Hematopoietic multipotent progenitor cell treated with erythropoietin and hydrocortisone succinate and interleukin-3 and kit ligand, for 6 days (in vitro differentiated cells): ENCODE data around the gene GRIN3A.
A peak's percentile ranks its signal among the peaks of the same experiment; 100 is the strongest.
"Not testable (repeated sequence)": the region's sequence is repeated elsewhere in the genome, so short reads cannot be mapped to it uniquely, and the experiment has no call there.

ENCODE experiments used
- DNase-seq: peaks from one replicate; pipeline ENCODE4 v3.0.0-alpha.2; 2015

Gene GRIN3A

GRCh38 chr9:101572316-101572715 lies 166.1 kb downstream of the GRIN3A start:
- no peak for DNase-seq

GRCh38 chr9:101571114-101571513 lies 167.3 kb downstream of the GRIN3A start:
- DNase-seq: peak; percentile 71

GRCh38 chr9:101569741-101570501 lies 168.5 kb downstream of the GRIN3A start:
- peak; percentile 96 for DNase-seq

GRCh38 chr9:101567725-101568350 lies 170.6 kb downstream of the GRIN3A start:
- DNase-seq: peak; percentile 60

GRCh38 chr9:101566904-101567724 lies 171.3 kb downstream of the GRIN3A start:
- DNase-seq: peak; percentile 78

- DNase-seq: no peak
Measured at GRCh38 chr9:101564252-101564651, 174.2 kb downstream of the GRIN3A start.

GRCh38 chr9:101562966-101563365 lies 175.5 kb downstream of the GRIN3A start:
- DNase-seq: no peak

- DNase-seq: peak; percentile 19
Measured at GRCh38 chr9:101561740-101562139, 176.7 kb downstream of the GRIN3A start.

- not testable (repeated sequence) for DNase-seq
Measured at GRCh38 chr9:101549472-101550098, 188.9 kb downstream of the GRIN3A start.

GRCh38 chr9:101543098-101543735 lies 195.2 kb downstream of the GRIN3A start:
- DNase-seq: no peak

GRCh38 chr9:101540069-101540468 lies 198.4 kb downstream of the GRIN3A start:
- no peak for DNase-seq

- peak; percentile 59 for DNase-seq
Measured at GRCh38 chr9:101536938-101537337, 201.5 kb downstream of the GRIN3A start.

- DNase-seq: no peak
Measured at GRCh38 chr9:101536351-101536750, 202.1 kb downstream of the GRIN3A start.

GRCh38 chr9:101533334-101534204 lies 204.9 kb downstream of the GRIN3A start, which contains the start of gene RNF20:
Gene RNF20 (plus strand): TSS chr9:101533853. CDS start chr9:101535424, 1,571 bp downstream.
- DNase-seq: peak; percentile 100

GRCh38 chr9:101530076-101530711 lies 208.3 kb downstream of the GRIN3A start:
- peak; percentile 90 for DNase-seq

- DNase-seq: no peak
Measured at GRCh38 chr9:101528015-101528414, 210.4 kb downstream of the GRIN3A start.

- DNase-seq: no peak
Measured at GRCh38 chr9:101527066-101527465, 211.4 kb downstream of the GRIN3A start.

GRCh38 chr9:101524371-101524770 lies 214.1 kb downstream of the GRIN3A start:
- DNase-seq: no peak
